Left renal cortex interstitium (tissue), 4 donors: ENCODE measurements around the gene FRG2. TPM values are rescaled to one million over a fixed set of nuclear protein-coding genes. Genes with fewer than 3 reads are reported as not detected.
"Not testable (repeated sequence)": the region's sequence is repeated elsewhere in the genome, so short reads cannot be mapped to it uniquely, and the experiment has no call there.

Source experiments
- DNase-seq, 4 donors: peaks; one replicate each; pipeline ENCODE4 v3.0.0-alpha.2; 2013; ENCODE audit warnings: low read depth in 4 of 4, low spot score in 2 of 4, missing footprints in 1 of 4
- polyA plus RNA-seq, 4 donors: library from polyadenylated mRNA; unstranded; fragments of 120-200 nt; gene quantifications; one replicate each; pipeline ENCODE4 v1.2.1, GENCODE V29; 2013; ENCODE audit not compliant: insufficient read length in 4 of 4

Gene FRG2
- polyA plus RNA-seq, 4 donors: not detected

DNA sequence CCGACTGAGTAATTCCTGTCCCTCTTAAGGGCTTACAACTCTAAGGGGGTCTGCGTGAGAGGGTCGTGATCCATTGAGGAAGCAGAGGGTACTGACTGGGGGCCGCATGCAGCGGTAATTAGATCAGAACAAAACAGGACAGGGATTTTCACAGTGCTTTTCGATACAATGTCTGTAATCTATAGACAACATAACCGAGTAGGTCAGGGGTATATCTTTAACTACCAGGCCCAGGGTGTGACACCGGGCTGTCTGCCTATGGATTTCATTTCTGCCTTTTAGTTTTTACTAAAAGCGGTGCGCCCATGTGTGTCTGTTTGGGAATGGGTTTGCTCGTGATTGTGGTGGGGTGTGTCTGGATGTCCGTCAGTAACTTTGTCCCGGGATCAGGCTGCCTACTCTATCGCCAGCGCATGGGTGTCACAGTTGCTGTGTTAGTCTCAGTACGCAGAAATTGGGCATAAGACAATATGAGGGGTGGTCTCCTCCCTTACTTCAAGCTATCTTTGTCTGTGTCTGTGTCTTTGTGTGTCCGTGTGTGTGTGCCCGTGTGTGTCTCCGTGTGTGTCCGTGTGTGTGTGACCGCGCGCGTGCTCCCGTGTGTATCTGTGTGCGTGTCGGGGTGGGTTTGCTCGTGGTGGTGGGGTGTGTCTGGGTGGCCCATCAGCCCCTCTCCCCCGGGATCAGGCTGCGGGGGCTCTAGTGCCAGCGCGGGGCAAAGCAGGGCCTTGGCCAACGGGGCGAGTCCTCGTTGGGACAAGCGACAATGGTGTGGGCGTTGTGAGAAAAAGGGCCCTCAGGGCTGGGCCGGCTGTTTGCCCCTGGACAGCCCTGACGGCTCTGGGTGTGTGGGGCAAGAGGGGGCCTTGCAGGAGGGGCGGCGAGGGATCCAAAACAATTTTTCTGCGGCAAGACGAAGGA, 10.4 kb downstream of the FRG2 start:
- no peak for DNase-seq

DNA sequence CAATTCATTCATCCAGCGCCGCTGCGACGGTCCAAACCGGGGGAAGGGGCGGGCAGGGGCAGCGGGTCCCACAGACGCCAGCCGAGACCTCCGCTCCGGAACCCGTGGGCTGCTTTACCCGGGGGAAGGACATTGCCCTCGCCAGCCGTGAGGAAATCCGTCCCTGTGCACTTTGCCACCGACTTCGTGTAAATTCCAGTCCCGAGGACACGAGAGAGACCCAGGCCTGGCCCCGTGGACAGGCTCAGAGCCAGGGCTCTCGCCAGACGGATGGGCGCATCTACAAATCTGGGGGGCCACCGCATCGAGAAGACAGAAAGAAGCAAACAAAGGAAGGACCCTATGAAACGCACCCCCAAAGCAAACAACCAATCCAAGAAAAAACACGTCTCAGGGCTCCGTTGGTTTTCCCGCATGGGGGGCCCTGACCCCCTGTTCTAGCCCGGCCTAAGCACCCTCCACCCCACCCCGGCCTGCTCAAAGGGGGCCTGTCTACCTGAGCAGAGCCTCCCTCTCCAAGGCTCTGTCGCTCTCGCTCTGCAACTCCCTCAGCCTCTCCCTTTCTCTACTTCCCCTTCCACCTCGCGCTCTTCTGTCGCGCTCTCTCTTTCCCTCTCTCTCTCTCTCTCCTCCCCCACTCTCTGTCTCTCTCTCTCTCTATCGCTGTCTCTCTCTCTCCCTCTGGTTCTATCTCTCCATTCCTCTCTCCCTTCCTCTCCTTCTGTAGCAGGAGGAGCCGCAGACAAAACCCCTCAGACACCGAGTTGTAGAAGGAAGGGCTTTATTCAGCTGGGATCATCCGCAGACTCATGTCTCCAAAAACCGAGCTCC, 11.3 kb downstream of the FRG2 start:
- no peak for DNase-seq

- no peak for DNase-seq
These were observed 12.1 kb downstream of the FRG2 start for GRCh38 chr4:190014771-190015537.

DNA sequence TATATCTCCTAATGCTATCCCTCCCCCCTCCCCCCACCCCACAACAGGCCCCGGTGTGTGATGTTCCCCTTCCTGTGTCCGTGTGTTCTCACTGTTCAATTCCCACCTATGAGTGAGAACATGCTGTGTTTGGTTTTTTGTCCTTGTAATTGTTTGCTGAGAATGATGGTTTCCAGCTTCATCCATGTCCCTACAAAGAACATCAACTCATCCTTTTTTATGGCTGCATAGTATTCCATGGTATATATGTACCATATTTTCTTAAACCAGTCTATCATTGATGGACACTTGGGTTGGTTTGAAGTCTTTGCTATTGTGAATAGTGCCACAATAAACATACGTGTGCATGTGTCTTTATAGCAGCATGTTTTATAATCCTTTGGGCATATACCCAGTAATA, 37.1 kb downstream of the FRG2 start:
- DNase-seq: not testable (repeated sequence)

GRCh38 chr4:189988877-189989431, 38.1 kb downstream of the FRG2 start:
- DNase-seq: no peak

- DNase-seq: not testable (repeated sequence)
These were observed 41.3 kb downstream of the FRG2 start for GRCh38 chr4:189985651-189986243.

DNA sequence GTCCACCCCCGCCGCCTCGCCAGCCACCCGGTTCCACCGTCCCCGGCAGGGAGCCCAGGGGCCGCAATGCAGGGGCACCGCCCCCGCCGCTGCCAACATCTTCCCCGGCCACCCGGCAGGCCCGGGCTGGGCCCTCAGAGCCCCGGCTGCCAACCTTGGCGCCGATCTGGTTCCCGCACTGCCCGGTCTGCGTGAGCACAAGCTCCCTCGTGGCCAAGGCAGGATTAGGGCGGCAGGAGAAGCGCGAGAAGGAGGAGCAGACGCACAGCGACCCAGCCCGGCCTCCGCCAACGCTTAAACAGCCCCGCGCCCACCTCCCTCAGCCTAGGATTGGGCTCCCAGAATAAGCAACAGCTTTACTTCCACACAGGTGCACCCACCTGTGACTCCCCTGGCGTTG, 42.4 kb downstream of the FRG2 start:
- not testable (repeated sequence) for DNase-seq

DNA sequence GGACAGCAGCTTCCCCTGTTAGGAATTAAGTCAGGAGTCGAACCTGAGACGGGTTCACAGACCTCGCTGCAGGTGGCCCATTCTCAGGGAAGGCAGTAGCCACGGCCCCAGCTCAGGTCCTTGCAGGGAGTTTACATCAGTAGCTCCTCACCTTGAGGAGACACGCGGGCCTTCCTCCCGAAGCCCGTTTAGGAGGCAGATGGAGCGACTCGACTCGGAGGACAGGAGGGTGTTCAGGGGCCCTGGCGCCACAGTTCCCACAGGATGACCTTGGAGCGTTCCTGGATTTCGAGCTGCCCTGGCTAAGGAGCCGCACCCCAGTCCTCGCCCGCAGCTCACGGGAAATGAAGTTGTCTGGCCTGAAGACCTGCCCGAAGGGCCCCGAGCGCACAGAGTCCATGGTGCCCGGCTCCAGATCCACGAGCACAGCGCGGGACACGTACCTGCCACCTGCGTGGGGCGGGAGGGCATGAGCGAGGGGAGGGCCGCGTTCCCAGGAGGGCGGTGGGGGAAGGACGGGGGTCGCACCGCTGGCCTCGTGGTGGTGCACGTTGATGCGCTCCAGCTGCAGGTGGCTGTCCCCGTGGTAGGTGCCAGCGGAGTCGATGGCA, 43.0 kb downstream of the FRG2 start:
- not testable (repeated sequence) for DNase-seq

DNA sequence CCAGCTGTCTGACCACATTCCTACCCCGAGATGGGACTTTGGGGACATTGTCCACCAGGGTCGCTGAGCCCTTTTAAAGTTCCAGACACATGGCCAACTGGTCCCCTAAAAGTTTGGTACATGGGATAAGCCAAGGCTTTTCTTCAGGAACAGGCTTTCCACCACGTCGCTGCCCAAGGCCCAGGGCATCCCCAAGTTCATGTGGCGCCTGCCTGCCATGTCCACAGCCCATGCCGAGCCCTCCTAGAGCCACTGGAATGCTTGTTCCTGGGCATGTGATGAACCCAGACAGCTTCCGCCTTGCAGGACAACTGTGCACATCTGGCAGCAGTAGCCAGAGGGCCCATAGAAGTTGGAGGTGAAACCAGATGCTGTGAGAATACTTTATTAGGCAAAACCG, 45.1 kb downstream of the FRG2 start:
- no peak for DNase-seq

- not testable (repeated sequence) for DNase-seq
These were observed 46.8 kb downstream of the FRG2 start for GRCh38 chr4:189980292-189980691.

GRCh38 chr4:189979196-189980047, 47.6 kb downstream of the FRG2 start:
- no peak for DNase-seq

Other genes with a start within 250 kb of the FRG2 start
- gene FRG1, start 86.4 kb downstream of the FRG2 start, polyA plus RNA-seq: 10 to 100 TPM; 61.5 to 74.0 (median 63.2) TPM
- gene DBET, start 37.2 kb upstream of the FRG2 start, polyA plus RNA-seq: not detected
- gene DUX4, start 146.5 kb upstream of the FRG2 start, polyA plus RNA-seq: under 1 TPM in 3 of 4 donors, not detected in 1; 0.25 to 0.46 (median 0.39) TPM